A549 (cell line): ENCODE results near the gene TRPM4. TPM values are rescaled to one million over a fixed set of nuclear protein-coding genes. Genes with fewer than 3 reads are reported as not detected.

Experiments
- ATAC-seq, 2 experiments: fragments of 200-7000 bp in 1 of 2; fragments of >200 bp in 1 of 2; cut with Nextera tagmentation in 1 of 2; cut with Tn5 transposase in 1 of 2; 3 replicates each; pipeline versions ENCODE4 v1.8.0 to v1.9.1; 2018 to 2020; ENCODE audit warnings: mild to moderate bottlenecking in 1 of 2, moderate library complexity in 1 of 2
- CTCF ChIA-PET: fragments of 300-600 bp; sonication (Branson Sonifier 250); formaldehyde crosslinking; extraction: SDS; loops from one replicate; lab custom pipeline; 2021; ENCODE audit warnings: antibody characterized with exemption, inconsistent platforms; lab: Yijun Ruan, JAX
- POLR2A ChIA-PET: fragments of 350-600 bp; formaldehyde crosslinking; extraction: SDS; loops from one replicate; lab custom pipeline; 2021; ENCODE audit warnings: antibody characterized with exemption, inconsistent platforms; lab: Yijun Ruan, JAX
- DNase-seq, 2 experiments: peaks; one replicate each; pipeline versions ENCODE4 v3.0.0 to v3.0.0-alpha.2; 2011 to 2016; ENCODE audit warnings: low read depth in 1 of 2, low spot score in 1 of 2
- FAIRE-seq: peaks from 2 replicates; lab custom pipeline; 2011; peaks lifted over from hg19 to GRCh38; lab: Jason Lieb, UNC
- H3K27ac ChIP-seq, 2 experiments: fragments of >200 bp; sonication (Bioruptor Twin); formaldehyde crosslinking; 3 replicates each; pipeline ENCODE4 v1.5.1; 2016 to 2017
- H3K4me1 ChIP-seq: fragments of >200 bp; sonication (Bioruptor Twin); formaldehyde crosslinking; 3 replicates; pipeline ENCODE4 v1.6.1; 2016
- H3K4me2 ChIP-seq: fragments of >200 bp; sonication (Bioruptor Twin); formaldehyde crosslinking; 3 replicates; pipeline ENCODE4 v1.6.1; 2016
- H3K4me3 ChIP-seq: fragments of >200 bp; sonication (Bioruptor Twin); formaldehyde crosslinking; 3 replicates; pipeline ENCODE4 v1.5.1; 2016
- H3K9me3 ChIP-seq: fragments of >200 bp; sonication (Bioruptor Twin); formaldehyde crosslinking; 3 replicates; pipeline ENCODE4 v1.6.1; 2016
- ATOH8 ChIP-seq: fragments of 250-450 bp; sonication (Bioruptor Pico); IDR thresholded peaks from 2 replicates; pipeline ENCODE4 v1.5.0; 2020; ENCODE audit warnings: low read depth, mild to moderate bottlenecking, moderate library complexity
- CBX2 ChIP-seq: fragments of 200-600 bp; sonication (generic); IDR thresholded peaks from 2 replicates; pipeline ENCODE4 v1.6.1; 2016; ENCODE audit warnings: low read depth, mild to moderate bottlenecking, borderline replicate concordance
- ESRRA ChIP-seq: fragments of 150-350 bp; IDR thresholded peaks from 2 replicates; pipeline ENCODE4 v1.6.1; 2014; ENCODE audit warnings: mild to moderate bottlenecking, low read length, borderline replicate concordance
- FOSB ChIP-seq: fragments of 250-450 bp; sonication (Bioruptor Pico); IDR thresholded peaks from 2 replicates; pipeline ENCODE4 v1.5.0; 2020; ENCODE audit warnings: mild to moderate bottlenecking, moderate library complexity
- HDAC2 ChIP-seq: fragments of 200-600 bp; sonication (generic); IDR thresholded peaks from 2 replicates; pipeline ENCODE4 v1.6.1; 2016
- HEYL ChIP-seq: fragments of 250-450 bp; sonication (Bioruptor Pico); IDR thresholded peaks from 2 replicates; pipeline ENCODE4 v1.8.0; 2021; ENCODE audit warnings: mild to moderate bottlenecking, moderate library complexity
- JUNB ChIP-seq: fragments of >200 bp; sonication (Bioruptor Twin); formaldehyde crosslinking; IDR thresholded peaks from 2 replicates; pipeline ENCODE4 v1.6.1; 2016
- KDM1A ChIP-seq: fragments of 200-600 bp; sonication (generic); IDR thresholded peaks from 2 replicates; pipeline ENCODE4 v1.6.1; 2016; ENCODE audit warnings: low read depth, mild to moderate bottlenecking
- MAX ChIP-seq: IDR thresholded peaks from 2 replicates; pipeline ENCODE4 v1.6.1; 2012
- NPAS2 ChIP-seq: fragments of 250-450 bp; sonication (Bioruptor Pico); IDR thresholded peaks from 2 replicates; pipeline ENCODE4 v1.8.0; 2022; ENCODE audit warnings: mild to moderate bottlenecking, moderate library complexity, borderline replicate concordance
- NR3C1 ChIP-seq: fragments of >200 bp; sonication (Bioruptor Twin); formaldehyde crosslinking; IDR thresholded peaks from 3 replicates; pipeline ENCODE4 v1.6.1; 2017
- RARB ChIP-seq: fragments of 250-450 bp; sonication (Bioruptor Pico); IDR thresholded peaks from 2 replicates; pipeline ENCODE4 v1.8.0; 2021; ENCODE audit warnings: mild to moderate bottlenecking, moderate library complexity
- RCOR1 ChIP-seq: fragments of 150-350 bp; IDR thresholded peaks from 2 replicates; pipeline ENCODE4 v1.6.1; 2014; ENCODE audit warnings: antibody characterized with exemption, low read length, low read depth
- REST ChIP-seq: fragments of 200-600 bp; sonication (generic); IDR thresholded peaks from 2 replicates; pipeline ENCODE4 v1.6.1; 2016; ENCODE audit warnings: antibody characterized with exemption, mild to moderate bottlenecking, moderate library complexity
- RFX5 ChIP-seq: fragments of 450-650 bp; IDR thresholded peaks from 2 replicates; pipeline ENCODE4 v1.7.1; 2014; ENCODE audit warnings: antibody characterized with exemption, mild to moderate bottlenecking, moderate library complexity
- TFCP2L1 ChIP-seq: fragments of 250-450 bp; sonication (Bioruptor Pico); IDR thresholded peaks from 2 replicates; pipeline ENCODE4 v1.5.0; 2021; ENCODE audit warnings: mild to moderate bottlenecking
- ZFP36 ChIP-seq: fragments of 450-650 bp; IDR thresholded peaks from 2 replicates; pipeline ENCODE4 v1.6.1; 2014; ENCODE audit warnings: borderline replicate concordance; ENCODE audit not compliant: partially characterized antibody
- ZNF302 ChIP-seq: fragments of 250-450 bp; sonication (Bioruptor Pico); IDR thresholded peaks from 2 replicates; pipeline ENCODE4 v1.9.0; 2021; ENCODE audit warnings: inconsistent platforms, mild to moderate bottlenecking, moderate library complexity
- WGBS: methylation state at CpG from one replicate; pipeline ENCODE4 v1.1.6; 2017; ENCODE audit errors: missing lambda C conversion rate; 5-methylcytosine and 5-hydroxymethylcytosine counted together
- polyA plus RNA-seq, 4 experiments: library from polyadenylated mRNA; depleted of rRNA in 3 of 4; stranded (reverse); fragments of >200 nt; fragmentation: RNase III in 1 of 4; extraction: RNeasy Plus Mini Kit Qiagen cat#74134 plus additional on column Dnase treatment in 1 of 4; gene quantifications; 2 replicates in 3 of 4; 3 replicates in 1 of 4; pipeline ENCODE4 v1.2.3, GENCODE V29; 2011 to 2017

Gene TRPM4
- polyA plus RNA-seq, 2 of the 4 experiments (the other 2 are of a cell fraction) = 4.7 to 9.1 TPM

- no peaks in the 10 kb centered on the region for H3K9me3 ChIP-seq
- no peak overlapping the region for H3K27ac ChIP-seq
- 92% methylated on average over 13 of the region's 13 CpGs for WGBS
- H3K4me3 ChIP-seq = no peak overlapping the region
- FAIRE-seq (no peak), DNase-seq (no peak), ATAC-seq (no peak)
- POLR2A ChIA-PET = interaction anchor here (0.6 kb wide), 1 partner anchor 34 kb away, joined by 4 read pairs; no protein-coding TSS in a partner anchor
- H3K4me1 ChIP-seq = peaks cover 10% of the 10 kb centered on the region; the same call in 2 of the 3 replicates
- no peak overlapping the region for H3K4me2 ChIP-seq
- CTCF ChIA-PET = interaction anchor here (0.6 to 6.8 kb wide), 17 partner anchors 14 to 486 kb away, joined by 3 to 30 read pairs (median 4); partner anchors contain the start of gene LIN7B
- TF ChIP-seq FOSB (no peak), ESRRA (no peak), REST (no peak), HEYL (CRISPR knock-in tag) (no peak), ZNF302 (no peak), JUNB (no peak), ATOH8 (CRISPR knock-in tag) (no peak), CBX2 (no peak), KDM1A (no peak), NR3C1 (no peak), ZFP36 (no peak), RCOR1 (no peak)
Measured at GRCh38 chr19:49160450-49161189, 3.0 kb downstream of the TRPM4 start.

GRCh38 chr19:49161987-49162386, 4.4 kb downstream of the TRPM4 start:
- no peak overlapping the region for H3K4me3 ChIP-seq
- H3K9me3 ChIP-seq = no peaks in the 10 kb centered on the region
- DNase-seq (no peak), FAIRE-seq (no peak), ATAC-seq (no peak)
- CTCF ChIA-PET = interaction anchor here (0.7 to 6.8 kb wide), 7 partner anchors 15 to 65 kb away, joined by 3 to 30 read pairs (median 8); no protein-coding TSS in a partner anchor
- H3K4me2 ChIP-seq = no peak overlapping the region
- TF ChIP-seq ATOH8 (CRISPR knock-in tag) (no peak), MAX (no peak), TFCP2L1 (CRISPR knock-in tag) (no peak), RARB (CRISPR knock-in tag) (no peak), NPAS2 (CRISPR knock-in tag) (no peak), HDAC2 (no peak), RFX5 (no peak)
- no peak overlapping the region for H3K27ac ChIP-seq
- POLR2A ChIA-PET = no interaction called here
- H3K4me1 ChIP-seq = peaks cover 9% of the 10 kb centered on the region; the same call in 2 of the 3 replicates
- WGBS = 90% methylated on average over 4 of the region's 4 CpGs
